Measurements from ENCODE around the gene LHFPL3.
A peak's percentile ranks its signal among the peaks of the same experiment; 100 is the strongest.

The LHFPL3 gene

GRCh38 chr7:104931181-104931781, 602.9 kb downstream of the LHFPL3 start:
- Mint-ChIP-seq H3K27me3 (ENCODE audit: low read depth) (peaks cover 3% of the 10 kb centered on the region), H3K4me3 (no peak overlapping the region), H3K36me3 (ENCODE audit: low read depth) (no peaks in the 10 kb centered on the region), H3K4me1 (peaks cover 26% of the 10 kb centered on the region), H3K27ac (peak overlapping the region; percentile 46 to 93 (median 63)), H3K9me3 (no peaks in the 10 kb centered on the region)
- TF ChIP-seq CTCF (IDR thresholded peaks at IDR 0.05; ENCODE audit: unreplicated experiment in 3 of 3): no peak

- Mint-ChIP-seq H3K4me1 (peaks cover 11% of the 10 kb centered on the region), H3K27ac (peak overlapping the region in 2 of 3 experiments; percentile 25 to 59), H3K4me3 (no peak overlapping the region), H3K9me3 (no peaks in the 10 kb centered on the region), H3K36me3 (ENCODE audit: low read depth) (no peaks in the 10 kb centered on the region), H3K27me3 (ENCODE audit: low read depth) (peaks cover 3% of the 10 kb centered on the region)
- no peak for TF ChIP-seq CTCF (IDR thresholded peaks at IDR 0.05; ENCODE audit: unreplicated experiment in 3 of 3)
Measured at GRCh38 chr7:104933022-104933421, 604.6 kb downstream of the LHFPL3 start.

GRCh38 chr7:104933521-104933988, 605.2 kb downstream of the LHFPL3 start:
- Mint-ChIP-seq H3K4me1 (peaks cover 14% of the 10 kb centered on the region), H3K9me3 (no peaks in the 10 kb centered on the region), H3K27me3 (ENCODE audit: low read depth) (peaks cover 3% of the 10 kb centered on the region), H3K4me3 (no peak overlapping the region), H3K36me3 (ENCODE audit: low read depth) (no peaks in the 10 kb centered on the region), H3K27ac (peak overlapping the region in 2 of 3 experiments; percentile 25 to 59)
- TF ChIP-seq CTCF (IDR thresholded peaks at IDR 0.05; ENCODE audit: unreplicated experiment in 3 of 3): no peak

GRCh38 chr7:104934665-104935064, 606.3 kb downstream of the LHFPL3 start:
- Mint-ChIP-seq H3K27me3 (ENCODE audit: low read depth) (peaks cover 3% of the 10 kb centered on the region), H3K4me3 (no peak overlapping the region), H3K9me3 (no peaks in the 10 kb centered on the region), H3K27ac (peak overlapping the region; percentile 7 to 29 (median 12)), H3K4me1 (peaks cover 22% of the 10 kb centered on the region), H3K36me3 (ENCODE audit: low read depth) (no peaks in the 10 kb centered on the region)
- TF ChIP-seq CTCF (IDR thresholded peaks at IDR 0.05; ENCODE audit: unreplicated experiment in 3 of 3): no peak

- H3K4me3 Mint-ChIP-seq: no peak overlapping the region
Measured at GRCh38 chr7:104935276-104935675, 606.9 kb downstream of the LHFPL3 start.

More at GRCh38 chr7:104935276-104935675, 606.9 kb downstream of the LHFPL3 start:
- H3K36me3 Mint-ChIP-seq (ENCODE audit: low read depth): no peaks in the 10 kb centered on the region
- peaks cover 3% of the 10 kb centered on the region for H3K27me3 Mint-ChIP-seq (ENCODE audit: low read depth)
- no peaks in the 10 kb centered on the region for H3K9me3 Mint-ChIP-seq
- H3K4me1 Mint-ChIP-seq: peaks cover 17% of the 10 kb centered on the region
- no peak for TF ChIP-seq CTCF (IDR thresholded peaks at IDR 0.05; ENCODE audit: unreplicated experiment in 3 of 3)
- peak overlapping the region in 2 of 3 experiments; percentile 49 to 82 for H3K27ac Mint-ChIP-seq
